SK-MEL-5 (cell line): Measurements from ENCODE around the gene EIF3I. TPM values are rescaled to one million over a fixed set of nuclear protein-coding genes. Genes with fewer than 3 reads are reported as not detected.

Experiments
- DNase-seq: peaks from one replicate; pipeline ENCODE4 v3.0.0-alpha.2; 2016; ENCODE audit warnings: low read depth, low spot score
- in situ Hi-C: cut with HindIII; loops from 2 replicates; pipeline ENCODE4 v1.10.0; 2016; ENCODE audit warnings: low sequenced_read_pairs, high pct_unique_total_duplicates, low pct_unique_long_range_greater_than_20kb
- polyA plus RNA-seq, 2 experiments: library from polyadenylated mRNA; depleted of rRNA; stranded (reverse); fragments of >200 nt; gene quantifications; 2 replicates each; pipeline ENCODE4 v1.2.3, GENCODE V29; 2015
- total RNA-seq: library from RNA; depleted of rRNA; stranded (reverse); fragments of >200 nt; shearing (Covaris generic); gene quantifications from 2 replicates; pipeline ENCODE4 v1.2.3, GENCODE V29; 2014; rRNA removed

Gene EIF3I
- 554 and 565 TPM in 2 replicates for total RNA-seq
- 470 and 485 TPM in 2 replicates for polyA plus RNA-seq (2015; cell fraction: cytosol; rRNA removed)
- 68.8 and 77.5 TPM in 2 replicates for polyA plus RNA-seq (2015; cell fraction: nucleus; rRNA removed)

DNA sequence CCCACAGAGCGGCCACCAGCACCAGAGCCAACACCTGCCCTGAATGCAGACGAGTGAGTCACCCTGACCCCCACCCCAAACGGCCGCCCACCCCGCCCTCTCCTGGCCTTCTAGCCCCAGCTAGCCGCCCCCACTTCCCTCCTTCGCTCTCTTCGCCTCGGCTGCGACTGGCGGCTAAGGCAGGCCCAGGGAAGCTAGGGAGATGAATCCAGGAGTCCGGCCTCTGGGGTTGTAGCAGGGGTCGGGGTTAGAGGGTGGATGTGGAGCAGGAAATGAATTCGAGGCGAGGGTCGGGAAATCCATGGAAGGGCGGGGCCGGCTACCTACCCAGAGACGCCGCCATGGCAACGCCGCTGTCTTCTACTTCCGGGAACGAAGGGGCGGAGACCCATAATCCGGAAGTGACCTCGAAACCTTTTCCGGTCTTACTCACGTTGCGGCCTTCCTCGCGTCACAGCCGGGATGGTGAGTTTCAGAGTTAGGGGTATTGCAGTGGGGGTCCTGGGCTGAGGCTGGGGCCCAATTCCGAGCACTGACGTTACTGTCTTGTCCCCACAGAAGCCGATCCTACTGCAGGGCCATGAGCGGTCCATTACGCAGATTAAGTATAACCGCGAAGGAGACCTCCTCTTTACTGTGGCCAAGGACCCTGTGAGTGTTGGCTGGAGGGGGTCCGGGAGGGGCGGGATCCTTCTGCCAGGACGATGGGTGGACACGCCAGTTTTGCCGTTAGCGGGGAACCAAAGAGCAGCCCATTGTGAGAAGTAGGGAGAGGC, at the start of gene EIF3I, which contains the start of gene TMEM234:
Gene EIF3I, plus strand, starts transcription at position 428 of the 776 bp plus-strand sequence. Its CDS starts 35 bp downstream, at position 463.
Gene TMEM234, minus strand, starts transcription at position 374 of the 776 bp plus-strand sequence. Its CDS starts 31 bp downstream, at position 343.
- in situ Hi-C loops, result no loop called here
- DNase-seq, result peak; percentile 91

DNA sequence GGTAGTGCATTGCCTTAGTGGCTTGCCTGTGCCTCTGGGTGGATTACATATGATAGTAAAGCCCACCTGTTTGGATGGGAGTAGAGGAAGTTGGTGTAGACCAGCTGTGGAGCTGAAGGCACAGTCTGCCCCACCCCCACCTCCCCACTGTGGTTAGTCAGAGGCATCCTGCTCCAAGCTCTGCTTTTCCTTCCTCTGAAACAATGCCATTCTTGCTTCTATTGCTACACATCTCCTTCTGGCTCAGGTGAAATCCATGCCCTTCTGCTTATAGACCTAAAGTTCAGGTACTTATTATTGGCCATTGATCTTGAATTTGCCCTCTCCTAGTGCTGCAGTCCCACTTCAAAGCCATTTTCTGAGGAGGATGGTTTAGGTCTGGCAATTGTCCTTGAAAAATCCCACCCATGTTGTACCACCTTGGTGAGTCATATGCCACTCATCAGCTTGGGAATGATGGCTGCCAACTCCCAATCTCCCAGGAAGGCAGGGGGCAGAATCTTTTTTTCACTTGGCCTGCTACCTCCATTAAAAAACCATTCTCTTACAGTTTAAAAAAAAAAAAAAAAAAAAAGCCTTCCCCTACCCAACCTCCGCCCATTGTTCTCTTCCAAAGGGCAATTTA, 49.5 kb upstream of the EIF3I start:
- in situ Hi-C loops, result no loop called here
- DNase-seq, result no peak

DNA sequence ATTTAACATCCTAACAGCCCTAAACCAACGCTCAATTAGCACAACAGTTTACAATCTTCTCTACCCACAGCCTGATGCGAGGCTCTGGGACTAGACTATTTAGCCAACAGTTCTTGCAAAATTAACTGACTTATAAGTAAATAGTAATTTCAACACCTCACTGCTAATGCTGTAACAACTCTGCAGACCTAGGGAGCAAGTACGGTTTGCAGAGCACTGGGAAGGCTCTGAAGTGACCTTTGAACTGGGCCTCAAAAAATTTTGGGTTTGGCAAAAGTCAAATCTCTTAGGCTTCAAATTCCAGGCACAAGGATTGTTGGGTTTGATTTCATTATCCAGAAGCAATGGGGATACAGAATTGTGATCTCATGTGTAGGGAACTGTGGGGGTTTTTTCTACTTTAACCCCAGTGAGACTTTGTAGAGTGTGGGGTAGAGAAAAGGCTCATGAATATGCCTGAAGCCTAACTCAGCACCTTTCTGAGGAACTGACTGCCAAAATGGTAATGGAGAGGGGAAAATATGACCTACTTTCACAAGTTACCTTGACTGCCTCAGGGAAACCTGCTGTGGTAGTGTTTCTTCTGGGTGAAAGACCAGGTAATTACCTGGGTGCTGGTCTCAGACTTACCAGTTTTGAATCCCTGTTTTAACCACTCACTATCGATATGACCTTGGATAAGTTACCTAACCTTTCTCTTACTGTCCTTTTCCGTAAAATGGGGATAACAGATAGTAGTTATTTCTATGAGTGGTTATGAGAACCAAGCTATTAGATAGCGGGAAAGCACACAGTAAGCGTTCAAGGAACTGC, 43.6 kb upstream of the EIF3I start:
- in situ Hi-C loops, result no loop called here
- no peak for DNase-seq

DNA sequence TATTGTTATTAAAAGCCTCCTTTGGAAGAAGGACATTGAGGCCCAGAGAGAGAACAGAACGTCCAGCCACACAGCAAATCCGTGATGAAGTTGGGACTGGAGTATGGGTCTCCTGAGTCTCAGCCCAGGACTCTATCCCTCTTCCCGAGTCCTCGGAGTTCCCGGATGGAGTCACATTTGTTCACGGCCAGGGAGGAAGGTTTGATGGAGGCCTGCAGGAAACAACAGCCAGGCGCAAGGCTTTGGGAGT, 43.1 kb upstream of the EIF3I start:
- in situ Hi-C loops, result no loop called here
- DNase-seq, result no peak

DNA sequence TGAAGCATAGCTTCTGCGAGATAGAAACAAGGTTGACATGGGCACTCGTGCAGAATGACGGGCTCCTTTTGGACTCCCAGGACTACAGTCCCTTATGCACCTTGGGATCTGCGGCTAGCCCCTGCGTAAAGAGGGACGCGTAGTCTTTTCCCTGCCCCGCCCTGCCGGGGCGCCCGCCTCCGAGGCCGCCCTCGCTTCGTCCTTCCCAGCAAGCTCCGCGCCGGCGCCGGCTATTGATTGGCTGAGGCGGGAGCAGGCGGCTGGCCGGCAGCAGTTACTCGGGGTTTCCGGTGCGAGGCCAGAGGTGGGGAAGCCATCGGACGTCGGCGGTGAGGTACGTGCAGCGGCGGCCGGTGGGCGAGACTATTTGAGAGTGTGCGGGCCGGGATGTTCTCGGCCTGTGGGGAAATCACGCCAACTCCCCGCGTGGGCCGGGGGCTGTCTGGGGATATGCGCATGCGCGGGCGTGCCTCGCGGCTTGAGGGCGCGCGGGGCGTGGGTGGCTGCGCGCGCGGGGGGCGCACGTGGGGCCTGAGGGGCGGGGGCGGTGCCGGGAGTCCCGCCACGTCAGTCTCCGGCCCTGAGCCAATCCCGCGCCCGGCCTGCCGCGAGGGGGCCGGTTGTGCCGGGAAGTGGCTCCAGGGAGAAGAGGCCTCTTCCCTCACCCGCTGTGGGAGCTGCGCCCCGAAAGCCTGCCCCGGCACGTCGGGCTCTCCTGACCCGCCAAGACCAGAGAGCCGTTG, 42.6 kb upstream of the EIF3I start, which contains the start of gene TXLNA:
Gene TXLNA, plus strand, starts transcription at position 233 of the 743 bp plus-strand sequence. CDS start 671 bp downstream, outside the sequence.
- in situ Hi-C loops, result no loop called here
- peak; percentile 87 for DNase-seq

DNA sequence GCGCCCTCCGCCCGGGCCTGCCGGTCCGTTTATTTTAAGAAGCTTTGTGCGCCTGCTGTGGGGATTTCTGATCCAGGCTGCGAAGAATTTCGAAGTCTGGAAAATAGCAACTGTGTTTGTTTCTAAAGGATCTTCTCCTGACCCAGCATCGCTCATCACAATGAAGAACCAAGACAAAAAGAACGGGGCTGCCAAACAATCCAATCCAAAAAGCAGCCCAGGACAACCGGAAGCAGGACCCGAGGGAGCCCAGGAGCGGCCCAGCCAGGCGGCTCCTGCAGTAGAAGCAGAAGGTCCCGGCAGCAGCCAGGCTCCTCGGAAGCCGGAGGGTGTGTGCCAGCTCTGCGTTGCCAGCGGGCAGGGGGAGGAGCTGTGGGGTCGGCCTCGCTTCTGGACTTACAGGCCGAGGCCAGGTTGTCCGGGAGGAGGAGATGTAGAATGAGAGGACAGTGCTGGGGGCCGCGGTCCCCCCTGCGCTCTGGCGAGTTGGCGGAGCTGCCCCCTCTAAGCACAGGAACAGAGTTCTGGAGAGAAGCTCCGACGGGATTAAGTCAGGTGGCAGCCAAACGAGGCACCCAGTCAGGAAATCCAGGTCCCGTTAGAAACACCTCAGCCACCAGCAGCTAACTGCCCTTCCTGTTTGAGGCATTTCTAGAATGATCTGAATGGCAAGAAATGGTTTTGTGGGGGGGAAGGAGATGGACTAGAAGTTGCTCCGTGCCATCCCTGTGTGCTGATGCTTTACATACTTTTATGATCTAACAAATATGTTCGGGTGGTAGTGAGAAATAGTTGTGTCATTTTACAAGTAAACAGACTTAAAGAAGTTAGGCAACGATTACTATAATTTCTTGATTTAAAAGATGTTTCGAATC, 41.8 kb upstream of the EIF3I start:
- peak; percentile 28 for DNase-seq

DNA sequence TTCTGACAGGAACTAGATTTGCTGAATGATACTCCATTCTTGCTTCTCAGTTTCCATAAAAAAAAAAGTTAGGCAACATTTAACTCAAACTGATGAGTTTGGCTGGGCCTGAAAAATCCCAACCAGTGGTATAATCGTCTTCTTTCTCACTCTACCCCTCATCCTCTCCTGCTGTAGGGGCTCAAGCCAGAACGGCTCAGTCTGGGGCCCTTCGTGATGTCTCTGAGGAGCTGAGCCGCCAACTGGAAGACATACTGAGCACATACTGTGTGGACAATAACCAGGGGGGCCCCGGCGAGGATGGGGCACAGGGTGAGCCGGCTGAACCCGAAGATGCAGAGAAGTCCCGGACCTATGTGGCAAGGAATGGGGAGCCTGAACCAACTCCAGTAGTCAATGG, 41.1 kb upstream of the EIF3I start:
- in situ Hi-C loops, result no loop called here

More for the DNA sequence above, 41.8 kb upstream of the EIF3I start:
- in situ Hi-C loops, result no loop called here

DNA sequence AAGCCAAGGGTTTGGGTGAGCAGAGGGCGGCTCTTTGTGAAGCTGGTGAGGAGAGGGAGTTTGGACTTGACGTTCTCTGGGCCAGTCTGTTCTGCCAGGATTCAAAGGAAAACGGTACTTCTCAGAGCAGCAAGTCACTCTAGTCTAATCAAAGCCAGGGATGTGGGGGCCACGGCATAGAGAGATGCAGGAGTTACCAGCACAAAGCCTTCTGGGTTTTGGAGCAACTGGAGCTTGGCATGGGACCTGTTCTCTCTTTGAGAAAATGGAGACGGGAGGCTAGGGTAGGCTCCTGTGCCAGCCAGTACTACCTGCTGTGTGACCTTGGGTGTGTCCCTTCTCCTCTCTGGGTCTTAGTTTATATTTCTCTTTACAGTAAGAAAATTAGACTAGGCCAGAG, 40.6 kb upstream of the EIF3I start:
- DNase-seq, result no peak
- in situ Hi-C loops, result no loop called here

More for the DNA sequence above, 41.1 kb upstream of the EIF3I start:
- DNase-seq, result no peak

DNA sequence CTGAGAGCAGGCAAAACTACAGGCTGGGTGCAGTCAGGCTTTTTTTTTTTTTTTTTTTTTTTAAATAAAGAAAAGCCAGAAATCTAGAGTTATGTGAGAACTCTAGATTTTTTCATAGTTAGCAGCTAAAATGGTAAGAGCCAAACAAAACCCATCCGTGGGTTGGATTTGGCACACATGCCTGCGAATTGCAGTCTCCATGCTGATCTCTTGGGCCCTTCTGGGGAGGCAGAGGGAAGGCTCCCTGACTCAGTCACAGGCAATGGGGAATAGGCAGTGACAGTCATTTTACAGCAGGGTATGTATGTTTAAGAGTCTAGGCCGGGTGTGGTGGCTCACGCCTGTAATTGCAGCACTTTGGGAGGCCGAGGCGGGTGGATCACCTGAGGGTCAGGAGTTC, 40.1 kb upstream of the EIF3I start:
- in situ Hi-C loops, result no loop called here
- DNase-seq, result no peak

DNA sequence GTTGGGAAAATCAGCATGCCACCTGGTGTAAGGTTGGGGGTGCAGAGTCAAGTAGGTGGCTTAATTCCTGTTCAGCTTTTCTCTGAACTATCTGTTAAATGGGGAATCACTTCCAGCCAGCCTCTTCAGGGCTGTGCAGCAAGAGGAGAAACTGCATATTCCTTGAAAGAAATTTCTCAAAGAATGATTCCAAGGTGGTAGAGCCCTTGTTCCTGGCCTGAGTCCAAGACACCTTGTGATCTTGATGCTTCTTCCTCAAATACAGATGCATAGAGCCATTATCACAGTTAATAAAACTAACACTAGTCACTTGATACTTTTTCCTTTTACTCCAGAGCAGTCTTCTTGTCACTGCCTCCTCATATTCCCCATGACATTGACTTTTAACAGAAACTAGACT, 37.6 kb upstream of the EIF3I start:
- DNase-seq, result no peak
- in situ Hi-C loops, result no loop called here

DNA sequence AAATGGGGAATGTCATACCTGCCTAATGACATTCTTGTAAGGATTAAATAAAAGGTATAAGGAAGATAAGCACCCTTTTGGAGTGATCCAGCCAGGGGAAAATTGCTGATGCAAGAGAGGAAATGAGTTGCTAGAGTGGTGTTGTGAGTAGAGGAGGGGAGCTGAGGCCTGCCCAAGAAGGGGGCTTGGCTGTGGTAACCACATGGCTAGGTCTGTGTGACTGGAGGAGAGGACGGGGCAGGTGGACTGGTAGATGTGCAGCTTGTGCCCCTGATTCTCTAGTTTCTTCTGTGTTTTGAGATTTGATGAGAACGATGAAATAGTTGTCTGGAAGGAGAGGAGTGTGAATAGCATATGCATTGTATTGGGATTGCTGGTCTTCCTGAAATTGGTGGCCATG, 36.1 kb upstream of the EIF3I start:
- DNase-seq, result no peak
- in situ Hi-C loops, result no loop called here

DNA sequence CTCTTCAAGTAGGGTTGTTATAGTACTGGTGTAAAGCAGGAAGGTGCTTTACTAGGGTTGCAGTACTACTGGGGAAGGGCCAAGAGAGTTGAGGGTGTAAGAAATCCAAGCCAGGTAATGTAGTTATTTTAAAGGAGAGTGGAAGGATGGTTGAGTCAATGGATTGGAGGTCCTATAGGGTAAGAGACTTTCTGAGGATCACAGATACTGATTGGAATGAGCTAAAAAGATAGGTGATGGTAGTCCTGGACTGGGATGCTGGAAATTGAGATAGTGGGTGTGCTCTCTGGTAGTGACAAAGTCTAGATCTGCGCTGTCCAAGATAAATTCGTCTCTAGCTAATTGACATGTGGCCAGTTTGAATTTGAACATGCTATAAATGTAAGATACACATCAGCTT, 35.7 kb upstream of the EIF3I start:
- in situ Hi-C loops, result no loop called here
- DNase-seq, result no peak

DNA sequence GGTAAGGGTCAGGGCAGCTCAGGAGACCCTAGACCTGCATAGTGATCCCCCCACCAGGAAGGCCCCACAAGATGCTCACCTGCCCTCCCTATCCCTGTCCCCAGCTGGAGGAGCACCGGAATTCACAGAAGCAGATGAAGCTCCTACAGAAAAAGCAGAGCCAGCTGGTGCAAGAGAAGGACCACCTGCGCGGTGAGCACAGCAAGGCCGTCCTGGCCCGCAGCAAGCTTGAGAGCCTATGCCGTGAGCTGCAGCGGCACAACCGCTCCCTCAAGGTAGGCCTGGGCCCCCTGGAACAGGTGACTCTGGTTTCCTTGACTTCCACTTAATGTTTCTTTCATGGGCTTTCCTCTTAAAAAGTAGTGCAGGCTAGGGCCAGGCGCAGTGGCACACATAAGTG, 34.4 kb upstream of the EIF3I start:
- in situ Hi-C loops, result no loop called here
- no peak for DNase-seq

DNA sequence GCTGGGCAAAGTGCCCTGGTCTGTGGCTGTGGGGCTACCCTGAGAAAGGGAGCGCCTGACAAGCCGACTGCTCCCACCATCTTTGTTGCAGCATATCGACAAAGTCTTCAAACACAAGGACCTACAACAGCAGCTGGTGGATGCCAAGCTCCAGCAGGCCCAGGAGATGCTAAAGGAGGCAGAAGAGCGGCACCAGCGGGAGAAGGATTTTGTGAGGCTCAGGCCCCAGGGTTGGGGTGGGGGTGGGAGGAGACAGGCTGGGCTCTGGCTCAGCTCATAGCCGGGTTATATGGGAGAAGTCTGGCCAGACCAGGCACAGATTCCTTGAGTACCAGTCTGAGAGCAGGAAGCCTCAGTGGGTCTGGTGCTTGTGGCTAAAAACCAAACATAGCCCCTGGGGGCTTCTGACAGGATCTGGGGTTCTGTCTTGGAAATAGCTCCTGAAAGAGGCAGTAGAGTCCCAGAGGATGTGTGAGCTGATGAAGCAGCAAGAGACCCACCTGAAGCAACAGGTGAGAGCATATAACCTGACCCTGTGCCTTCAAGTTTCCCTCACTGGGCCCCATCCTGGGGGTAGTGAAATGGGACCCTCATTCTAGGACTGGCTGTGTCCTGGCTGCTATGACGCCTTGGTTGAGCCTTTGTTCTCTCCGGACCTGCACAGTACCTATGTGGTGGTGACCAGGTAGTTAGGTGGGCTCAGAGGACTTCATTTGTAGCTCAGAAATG, 29.8 kb upstream of the EIF3I start:
- in situ Hi-C loops, result no loop called here

DNA sequence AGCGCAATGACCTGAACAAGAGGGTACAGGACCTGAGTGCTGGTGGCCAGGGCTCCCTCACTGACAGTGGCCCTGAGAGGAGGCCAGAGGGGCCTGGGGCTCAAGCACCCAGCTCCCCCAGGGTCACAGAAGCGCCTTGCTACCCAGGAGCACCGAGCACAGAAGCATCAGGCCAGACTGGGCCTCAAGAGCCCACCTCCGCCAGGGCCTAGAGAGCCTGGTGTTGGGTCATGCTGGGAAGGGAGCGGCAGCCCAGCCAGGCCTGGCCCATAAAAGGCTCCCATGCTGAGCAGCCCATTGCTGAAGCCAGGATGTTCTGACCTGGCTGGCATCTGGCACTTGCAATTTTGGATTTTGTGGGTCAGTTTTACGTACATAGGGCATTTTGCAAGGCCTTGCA, 27.2 kb upstream of the EIF3I start:
- in situ Hi-C loops, result no loop called here
- DNase-seq, result no peak

More for the DNA sequence above, 29.8 kb upstream of the EIF3I start:
- DNase-seq, result no peak

DNA sequence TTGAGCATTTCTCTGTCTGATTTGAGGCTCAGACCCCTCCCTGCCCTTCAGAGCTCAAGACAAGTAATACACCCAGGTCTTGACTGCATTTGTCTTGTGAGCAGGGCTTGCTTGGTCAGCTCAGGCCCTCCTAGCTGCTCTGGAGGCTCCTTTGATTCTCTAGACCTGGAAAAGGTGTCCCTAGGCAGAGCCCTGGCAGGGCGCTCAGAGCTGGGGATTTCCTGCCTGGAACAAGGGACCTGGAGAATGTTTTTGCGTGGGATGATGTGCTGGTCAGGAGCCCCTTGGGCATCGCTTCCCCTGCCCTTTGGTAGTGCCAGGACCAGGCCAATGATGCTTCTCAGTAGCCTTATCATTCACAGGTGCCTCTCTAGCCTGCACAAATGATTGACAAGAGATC, 26.7 kb upstream of the EIF3I start:
- DNase-seq, result no peak
- in situ Hi-C loops, result no loop called here
